NCI-H1417 (cell line): ENCODE measurements around the gene BRD2.
A peak's percentile ranks its signal among the peaks of the same experiment; 100 is the strongest.

ENCODE experiments used
- DNase-seq, 3 experiments: peaks; one replicate each; lab custom pipeline; 2025; lab: John Stamatoyannopoulos, UW

The BRD2 gene

GRCh38 chr6:32949113-32949512 is 19.3 kb upstream of the BRD2 start:
- DNase-seq, result no peak

- DNase-seq, result no peak
Measured at GRCh38 chr6:32950010-32950409, 18.4 kb upstream of the BRD2 start.

- DNase-seq, result no peak
Measured at GRCh38 chr6:32950449-32950848, 17.9 kb upstream of the BRD2 start.

DNA sequence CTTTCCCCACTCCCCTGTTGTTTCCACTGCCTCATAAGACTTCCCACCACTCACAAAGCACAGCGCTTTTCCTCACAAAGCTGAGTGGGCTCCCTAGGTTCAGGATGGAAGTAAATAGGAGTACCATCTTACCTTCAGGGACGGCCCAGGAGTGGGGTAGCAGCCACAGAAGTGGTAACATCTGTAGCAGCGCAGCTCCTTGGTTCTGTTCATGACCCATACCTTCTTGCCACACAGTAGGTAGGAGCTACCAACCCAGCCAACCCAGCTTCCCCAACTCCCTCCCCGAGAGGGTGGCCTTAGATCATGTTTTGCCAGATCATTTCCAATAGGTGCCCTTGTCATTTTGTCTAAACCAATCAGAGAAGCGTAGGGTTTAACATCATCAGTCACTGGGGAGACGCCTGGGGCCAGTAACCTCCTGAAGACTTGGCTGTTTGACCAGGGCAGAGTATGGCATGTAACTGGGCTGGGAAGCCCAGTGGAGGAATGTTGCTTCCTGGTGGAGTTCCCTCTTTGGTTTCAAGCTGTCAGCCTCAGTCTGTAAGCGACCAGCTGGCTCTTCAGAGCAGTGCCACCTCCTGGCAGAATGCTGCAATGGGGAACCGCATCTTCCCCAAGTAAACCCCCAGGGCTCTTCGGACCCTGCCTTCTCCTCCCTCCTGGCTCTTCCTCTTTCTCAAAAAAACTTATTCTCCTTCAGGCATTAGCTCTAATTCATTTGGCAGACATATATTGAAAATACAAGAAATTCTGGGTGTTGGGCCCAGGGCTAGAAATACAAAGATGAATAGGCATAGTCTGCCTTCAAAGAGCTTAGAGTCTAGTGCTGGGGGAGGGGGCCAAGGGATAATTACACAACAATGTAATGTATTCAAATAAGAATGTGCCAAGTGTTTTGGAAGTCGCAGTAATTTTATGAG is 15.3 kb upstream of the BRD2 start, which contains the start of gene HLA-DMA:
Gene HLA-DMA (minus strand): TSS at position 281 of the 923 bp plus-strand sequence. CDS start 61 bp downstream, at position 220.
- peak in 2 of 3 experiments; percentile 19 to 48 for DNase-seq

- no peak for DNase-seq
Measured at GRCh38 chr6:32953775-32954174, 14.6 kb upstream of the BRD2 start.

DNA sequence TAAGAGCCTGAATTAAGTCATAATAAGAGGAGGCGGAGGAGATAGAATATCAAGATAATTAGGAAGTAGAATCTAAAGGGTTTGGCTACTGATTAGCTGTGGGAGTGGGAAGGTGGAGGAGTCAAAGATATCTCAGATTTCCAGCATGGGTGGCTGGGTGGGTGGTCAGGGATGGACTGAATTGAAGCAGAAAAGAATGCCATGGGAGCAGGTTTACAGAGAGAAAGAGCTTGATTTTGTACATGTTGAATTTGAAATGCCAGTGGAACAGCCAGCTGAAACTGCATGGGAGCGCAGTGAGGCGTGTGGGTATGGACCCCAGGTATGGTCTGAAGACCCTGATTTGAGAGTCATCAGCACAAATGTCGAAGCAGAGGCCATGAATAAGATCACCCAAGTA is 14.1 kb upstream of the BRD2 start:
- DNase-seq, result no peak

- peak in 1 of 3 experiments; percentile 4 for DNase-seq
Measured at GRCh38 chr6:32954986-32955802, 13.2 kb upstream of the BRD2 start.

GRCh38 chr6:32956176-32956575 is 12.2 kb upstream of the BRD2 start:
- DNase-seq, result no peak

GRCh38 chr6:32960563-32960962 is 7.8 kb upstream of the BRD2 start:
- DNase-seq, result no peak

- no peak for DNase-seq
Measured at GRCh38 chr6:32962213-32962826, 6.1 kb upstream of the BRD2 start.

GRCh38 chr6:32963866-32964265 is 4.5 kb upstream of the BRD2 start:
- no peak for DNase-seq

DNA sequence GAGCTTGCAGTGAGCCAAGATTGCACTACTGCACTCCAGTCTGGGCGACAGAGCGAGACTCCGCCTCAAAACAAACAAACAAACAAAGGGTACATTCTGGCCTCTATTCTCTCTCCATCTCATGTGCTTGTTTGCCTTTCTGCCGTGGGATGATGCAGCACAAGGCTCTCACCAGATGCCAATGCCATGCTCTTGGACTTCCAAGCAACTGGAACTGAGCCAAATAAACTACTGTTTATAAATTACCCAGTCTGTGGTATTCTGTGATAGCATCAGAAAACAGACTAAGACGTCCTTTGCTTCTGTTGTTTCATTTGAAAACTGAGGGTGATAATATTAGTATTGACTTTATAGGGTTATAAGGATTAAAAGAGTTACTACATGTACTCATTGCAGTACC is 3.6 kb upstream of the BRD2 start:
- DNase-seq, result no peak

- peak; percentile 37 to 78 (median 46) for DNase-seq
Measured at GRCh38 chr6:32967151-32968091, 973 bp upstream of the BRD2 start.

- peak; percentile 63 to 93 (median 92) for DNase-seq
Measured at GRCh38 chr6:32968867-32969684, 682 bp downstream of the BRD2 start.

GRCh38 chr6:32969685-32970412 is 1.5 kb downstream of the BRD2 start:
- peak; percentile 70 to 88 (median 82) for DNase-seq

GRCh38 chr6:32970413-32971241 is 2.2 kb downstream of the BRD2 start:
- peak; percentile 74 to 85 (median 80) for DNase-seq

GRCh38 chr6:32971242-32971580 is 2.8 kb downstream of the BRD2 start:
- no peak for DNase-seq

- peak; percentile 99 to 100 (median 99) for DNase-seq
Measured at GRCh38 chr6:32971581-32972352, 3.4 kb downstream of the BRD2 start.
